ENCODE data around the gene EVI5L. TPM values are rescaled to one million over a fixed set of nuclear protein-coding genes. Genes with fewer than 3 reads are reported as not detected.

Gene EVI5L
- total RNA-seq, 4 donors from 2014 or later = 8.3 to 15.5 (median 11.9) TPM

- TF ChIP-seq CTCF (IDR thresholded peaks at IDR 0.05) = no peak
- TF ChIP-seq POLR2A (IDR thresholded peaks at IDR 0.05) = no peak
- Histone ChIP-seq H3K9me3 (peaks cover 0 to 12% (median 5%) of the 10 kb centered on the region in 3 donors), H3K27me3 (peaks cover 0 to 86% (median 3%) of the 10 kb centered on the region in 4 donors), H3K36me3 (no peaks in the 10 kb centered on the region), H3K27ac (no peak overlapping the region), H3K4me3 (no peak overlapping the region), H3K4me1 (peaks cover 0 to 21% (median 4%) of the 10 kb centered on the region in 3 donors)
- intact Hi-C loops (cut with DNase I) = no loop called here
- 85 to 89% methylated on average over 15 to 17 of the region's 17 CpGs for WGBS, 2 donors
- no peak for DNase-seq
Measured at GRCh38 chr19:7801020-7801570, 28.9 kb upstream of the EVI5L start.

- TF ChIP-seq CTCF (IDR thresholded peaks at IDR 0.05) = no peak
- no peak for TF ChIP-seq POLR2A (IDR thresholded peaks at IDR 0.05)
- Histone ChIP-seq H3K4me3 (no peak overlapping the region), H3K9me3 (peaks cover 0 to 6% (median 6%) of the 10 kb centered on the region in 3 donors), H3K27me3 (peaks cover 0 to 77% (median 0%) of the 10 kb centered on the region in 4 donors), H3K27ac (no peak overlapping the region), H3K36me3 (no peaks in the 10 kb centered on the region), H3K4me1 (peaks cover 0 to 4% (median 0%) of the 10 kb centered on the region in 3 donors)
- no peak for DNase-seq
- 76 to 77% methylated on average over 3 of the region's 3 CpGs for WGBS, 2 donors
- intact Hi-C loops (cut with DNase I) = no loop called here
Measured at GRCh38 chr19:7806234-7806633, 23.8 kb upstream of the EVI5L start.

- Histone ChIP-seq H3K36me3 (no peaks in the 10 kb centered on the region), H3K4me3 (no peak overlapping the region), H3K27ac (no peak overlapping the region), H3K27me3 (peaks cover 0 to 77% (median 0%) of the 10 kb centered on the region in 4 donors), H3K4me1 (peaks cover 0 to 4% (median 0%) of the 10 kb centered on the region in 3 donors), H3K9me3 (peaks cover 0 to 9% (median 9%) of the 10 kb centered on the region in 3 donors)
- no peak for DNase-seq
- TF ChIP-seq POLR2A (IDR thresholded peaks at IDR 0.05) (no peak), CTCF (IDR thresholded peaks at IDR 0.05) (no peak)
- WGBS, 2 donors = 61 to 68% methylated on average over 3 to 6 of the region's 9 CpGs
- intact Hi-C loops (cut with DNase I) = no loop called here
Measured at GRCh38 chr19:7806876-7807275, 23.1 kb upstream of the EVI5L start.

GRCh38 chr19:7808108-7808507 lies 21.9 kb upstream of the EVI5L start:
- H3K4me3 ChIP-seq = no peak overlapping the region
- H3K27ac ChIP-seq = no peak overlapping the region
- H3K9me3 ChIP-seq = peaks cover 0 to 19% (median 9%) of the 10 kb centered on the region in 3 donors
- 39 to 55% methylated on average over 4 to 5 of the region's 5 CpGs for WGBS, 2 donors
- peaks cover 0 to 74% (median 0%) of the 10 kb centered on the region in 4 donors for H3K27me3 ChIP-seq
- TF ChIP-seq CTCF (IDR thresholded peaks at IDR 0.05) (no peak), POLR2A (IDR thresholded peaks at IDR 0.05) (no peak)
- peaks cover 0 to 4% (median 0%) of the 10 kb centered on the region in 3 donors for H3K4me1 ChIP-seq
- intact Hi-C loops (cut with DNase I) = no loop called here
- no peak for DNase-seq
- no peaks in the 10 kb centered on the region for H3K36me3 ChIP-seq

GRCh38 chr19:7811989-7812388 lies 18.0 kb upstream of the EVI5L start:
- no peak for TF ChIP-seq POLR2A (IDR thresholded peaks at IDR 0.05)
- TF ChIP-seq CTCF (IDR thresholded peaks at IDR 0.05) = no peak
- 23 to 30% methylated on average over 2 of the region's 2 CpGs for WGBS, 2 donors
- intact Hi-C loops (cut with DNase I) = no loop called here
- no peak overlapping the region for H3K4me3 ChIP-seq
- no peaks in the 10 kb centered on the region for H3K4me1 ChIP-seq
- peaks cover 0 to 69% (median 0%) of the 10 kb centered on the region in 4 donors for H3K27me3 ChIP-seq
- peaks cover 0 to 19% (median 9%) of the 10 kb centered on the region in 3 donors for H3K9me3 ChIP-seq
- H3K27ac ChIP-seq = no peak overlapping the region
- no peaks in the 10 kb centered on the region for H3K36me3 ChIP-seq
- no peak for DNase-seq
